ENCODE results near the gene MEF2D. TPM values are rescaled to one million over a fixed set of nuclear protein-coding genes. Genes with fewer than 3 reads are reported as not detected.

Gene MEF2D
- total RNA-seq, 5 donors from 2014 or later (not counting 1 experiment from before 2014, with no cell fraction given) = 60.7 to 133 (median 79.3) TPM

DNA sequence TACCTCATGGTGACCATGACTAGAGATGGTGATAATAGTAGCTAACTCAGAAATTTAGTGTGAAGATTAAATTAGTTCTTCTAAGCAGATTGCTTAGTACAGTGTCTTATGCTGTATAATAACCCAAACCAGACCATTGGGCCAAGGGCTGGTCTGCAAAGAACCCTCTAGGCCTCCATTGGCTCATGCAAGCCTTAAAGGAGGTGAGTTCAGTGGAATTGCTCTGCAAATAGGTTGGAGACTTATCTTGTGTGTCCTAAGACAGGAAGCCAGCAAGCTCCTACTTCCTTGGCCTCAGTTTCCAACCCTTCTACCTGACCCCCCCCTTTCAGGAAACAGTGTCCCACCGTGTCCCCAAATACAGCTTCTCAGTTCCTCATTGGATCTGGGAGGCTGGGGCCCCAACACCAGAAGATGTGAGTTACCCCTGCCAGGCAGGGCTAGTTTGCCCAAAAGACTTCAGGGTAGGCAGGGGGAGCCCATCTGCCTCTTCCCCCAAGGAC is 1.9 kb upstream of the MEF2D start:
- DNase-seq (no peak), ATAC-seq (replicated peaks in 1 of 4) (no peak)
- no peaks in the 10 kb centered on the region for H3K36me3 ChIP-seq (ENCODE audit: control insufficient read depth in 2 of 2, extremely low read depth in 1 of 2, insufficient read depth in 1 of 2, low read length in 1 of 2)
- Mint-ChIP-seq H3K4me1 (peaks cover 58 to 73% (median 70%) of the 10 kb centered on the region in 3 donors), H3K27ac (peak overlapping the region; percentile 97 to 99), H3K4me3 (peak overlapping the region; percentile 82 to 90 (median 83)), H3K9me3 (no peaks in the 10 kb centered on the region), H3K36me3 (no peaks in the 10 kb centered on the region), H3K27me3 (no peaks in the 10 kb centered on the region)
- ChIA-PET POLR2A (no interaction called here), CTCF (interaction anchor here (0.6 to 5.4 kb wide), 6 partner anchors 13 to 282 kb away, joined by 3 to 51 read pairs (median 20); no protein-coding TSS in a partner anchor)
- no peak overlapping the region for H3K4me3 ChIP-seq (ENCODE audit: control insufficient read depth in 1 of 2, extremely low read depth in 1 of 2, low read length in 1 of 2)
- H3K9me3 ChIP-seq = no peaks in the 10 kb centered on the region
- H3K27me3 ChIP-seq (replicated peaks in 1 of 2; ENCODE audit: control insufficient read depth in 2 of 2, extremely low read depth in 1 of 2, insufficient read depth in 2 of 2, low read length in 1 of 2) = no peaks in the 10 kb centered on the region
- 0% methylated on average over 1 of the region's 1 CpG for WGBS (ENCODE audit: insufficient coverage)
- H3K27ac ChIP-seq (ENCODE audit: low read length) = peak overlapping the region; percentile 97
- peaks cover 52 to 77% of the 10 kb centered on the region in 2 experiments for H3K4me1 ChIP-seq (ENCODE audit: control insufficient read depth in 1 of 2, extremely low read depth in 1 of 2, insufficient read depth in 2 of 2, low read length in 2 of 2)

DNA sequence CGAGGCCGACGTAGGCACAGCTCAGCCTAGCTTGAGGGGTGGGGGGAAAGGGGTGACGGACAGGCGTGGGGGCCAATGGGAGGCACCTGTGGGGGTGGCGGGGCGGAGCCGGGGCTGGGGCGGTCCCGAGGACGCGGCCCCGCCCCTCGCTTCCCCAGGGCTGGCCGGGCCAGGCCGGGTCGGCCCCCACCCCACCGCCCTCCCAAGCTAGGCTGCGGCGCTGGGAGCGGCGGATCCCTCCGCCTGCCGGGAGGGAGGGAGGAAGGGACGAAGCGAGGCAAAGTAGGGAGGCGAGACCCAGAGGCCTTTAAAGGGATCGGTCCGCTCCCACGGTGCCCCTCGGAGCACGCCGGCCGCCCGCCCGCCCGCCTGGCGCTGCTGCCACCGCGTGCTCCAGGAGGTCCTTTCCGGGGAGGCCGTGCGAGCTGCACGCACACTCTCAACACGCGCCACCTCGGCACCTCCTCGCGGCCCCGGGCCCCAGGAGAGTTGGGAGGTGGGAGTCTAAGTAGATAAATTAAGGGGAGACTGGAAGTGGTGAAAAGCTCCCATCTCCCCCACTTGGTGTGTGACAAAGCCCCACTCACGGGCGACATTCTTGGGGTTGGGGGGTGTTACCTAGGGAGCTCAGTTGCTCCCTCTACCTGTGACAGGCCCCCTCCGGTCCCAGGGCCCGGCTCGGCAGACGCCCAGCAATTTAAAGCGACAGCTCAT is 375 bp upstream of the MEF2D start:
- Histone ChIP-seq H3K4me3 (ENCODE audit: control insufficient read depth in 1 of 2, extremely low read depth in 1 of 2, low read length in 1 of 2) (peak overlapping the region; percentile 87 to 91), H3K9me3 (no peaks in the 10 kb centered on the region), H3K27me3 (replicated peaks in 1 of 2; ENCODE audit: control insufficient read depth in 2 of 2, extremely low read depth in 1 of 2, insufficient read depth in 2 of 2, low read length in 1 of 2) (no peaks in the 10 kb centered on the region), H3K36me3 (ENCODE audit: control insufficient read depth in 2 of 2, extremely low read depth in 1 of 2, insufficient read depth in 1 of 2, low read length in 1 of 2) (peaks cover 0 to 3% of the 10 kb centered on the region in 2 donors), H3K4me1 (ENCODE audit: control insufficient read depth in 1 of 2, extremely low read depth in 1 of 2, insufficient read depth in 2 of 2, low read length in 2 of 2) (peaks cover 54 to 84% of the 10 kb centered on the region in 2 experiments), H3K27ac (ENCODE audit: low read length) (peak overlapping the region; percentile 97)
- POLR2A ChIA-PET = interaction anchor here (0.6 to 1.9 kb wide), 12 partner anchors 11 to 684 kb away, joined by 3 to 14 read pairs (median 4); partner anchors contain the start of gene GPATCH4 (in 1 of the 2)
- ATAC-seq (replicated peaks in 1 of 4) = peak; percentile 71 to 80 (median 74)
- Mint-ChIP-seq H3K27ac (peak overlapping the region; percentile 97 to 99), H3K4me3 (peak overlapping the region; percentile 82 to 92 (median 90)), H3K9me3 (no peaks in the 10 kb centered on the region), H3K4me1 (peaks cover 67 to 79% (median 76%) of the 10 kb centered on the region in 3 donors), H3K36me3 (no peaks in the 10 kb centered on the region), H3K27me3 (no peaks in the 10 kb centered on the region)
- WGBS (ENCODE audit: insufficient coverage) = 0% methylated on average over 28 of the region's 57 CpGs
- DNase-seq = peak; percentile 85 to 96 (median 91)
- CTCF ChIA-PET = interaction anchor here (0.5 to 5.4 kb wide), 27 partner anchors 8 to 228 kb away, joined by 3 to 51 read pairs (median 5); partner anchors contain the start of genes GPATCH4 (in 1 of the 2), ISG20L2 (in 1 of the 2), METTL25B (in 1 of the 2) and TTC24 (in 1 of the 2)

DNA sequence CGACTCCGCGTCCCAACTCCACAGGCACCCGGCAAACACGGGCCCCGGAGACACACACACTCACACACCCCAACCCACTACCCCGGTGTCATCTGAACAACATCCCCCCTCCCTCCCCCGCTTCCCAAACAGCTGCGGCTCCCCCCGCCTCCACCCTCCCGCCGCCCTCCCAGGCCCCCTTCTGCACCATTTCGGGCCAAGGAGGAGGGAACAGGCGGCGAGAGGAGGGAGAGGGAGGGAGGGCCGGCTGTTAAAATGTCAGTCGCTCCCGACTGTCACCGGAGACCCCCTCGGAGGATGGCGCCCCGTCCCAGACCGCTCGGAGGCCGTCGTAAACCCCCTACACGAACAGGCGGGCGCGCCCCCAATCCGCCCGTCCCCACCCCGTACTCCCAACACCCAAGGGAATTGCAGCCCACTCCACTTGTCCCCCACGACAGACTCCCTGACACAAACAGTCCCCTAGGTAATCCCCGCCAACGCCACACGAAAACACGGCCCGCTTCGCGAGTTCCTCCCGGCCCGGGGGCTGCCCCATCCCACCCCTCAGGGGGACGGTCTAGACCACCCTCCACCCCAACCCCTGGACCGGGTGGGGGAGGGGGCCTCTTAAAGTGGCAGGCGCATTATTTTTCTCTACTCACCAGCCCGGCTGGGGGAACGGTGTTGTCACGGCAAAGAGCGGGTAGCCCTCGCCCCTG is 583 bp downstream of the MEF2D start:
- peak in 21 of 35 experiments; percentile 26 to 57 (median 35) for DNase-seq
- Histone ChIP-seq H3K4me3 (ENCODE audit: control insufficient read depth in 1 of 2, extremely low read depth in 1 of 2, low read length in 1 of 2) (peak overlapping the region; percentile 87 to 93), H3K36me3 (ENCODE audit: control insufficient read depth in 2 of 2, extremely low read depth in 1 of 2, insufficient read depth in 1 of 2, low read length in 1 of 2) (peaks cover 3 to 4% of the 10 kb centered on the region in 2 donors), H3K9me3 (no peaks in the 10 kb centered on the region), H3K27ac (ENCODE audit: low read length) (peak overlapping the region; percentile 84), H3K27me3 (replicated peaks in 1 of 2; ENCODE audit: control insufficient read depth in 2 of 2, extremely low read depth in 1 of 2, insufficient read depth in 2 of 2, low read length in 1 of 2) (no peaks in the 10 kb centered on the region), H3K4me1 (ENCODE audit: control insufficient read depth in 1 of 2, extremely low read depth in 1 of 2, insufficient read depth in 2 of 2, low read length in 2 of 2) (peaks cover 52 to 85% of the 10 kb centered on the region in 2 experiments)
- ATAC-seq (replicated peaks in 1 of 4) = no peak
- Mint-ChIP-seq H3K27ac (peak overlapping the region; percentile 80 to 85), H3K36me3 (peaks cover 7% of the 10 kb centered on the region), H3K4me3 (peak overlapping the region; percentile 82 to 92 (median 90)), H3K4me1 (peaks cover 67 to 79% (median 76%) of the 10 kb centered on the region in 3 donors), H3K9me3 (no peaks in the 10 kb centered on the region), H3K27me3 (no peaks in the 10 kb centered on the region)
- POLR2A ChIA-PET = interaction anchor here (0.6 to 1.9 kb wide), 6 partner anchors 10 to 316 kb away, joined by 3 to 15 read pairs (median 9); no protein-coding TSS in a partner anchor
- CTCF ChIA-PET = interaction anchor here (0.5 to 5.4 kb wide), 18 partner anchors 7 to 229 kb away, joined by 3 to 51 read pairs (median 6); partner anchors contain the start of genes ISG20L2 (in 1 of the 2), METTL25B (in 1 of the 2) and TTC24 (in 1 of the 2)
- WGBS (ENCODE audit: insufficient coverage) = 0% methylated on average over 27 of the region's 51 CpGs

DNA sequence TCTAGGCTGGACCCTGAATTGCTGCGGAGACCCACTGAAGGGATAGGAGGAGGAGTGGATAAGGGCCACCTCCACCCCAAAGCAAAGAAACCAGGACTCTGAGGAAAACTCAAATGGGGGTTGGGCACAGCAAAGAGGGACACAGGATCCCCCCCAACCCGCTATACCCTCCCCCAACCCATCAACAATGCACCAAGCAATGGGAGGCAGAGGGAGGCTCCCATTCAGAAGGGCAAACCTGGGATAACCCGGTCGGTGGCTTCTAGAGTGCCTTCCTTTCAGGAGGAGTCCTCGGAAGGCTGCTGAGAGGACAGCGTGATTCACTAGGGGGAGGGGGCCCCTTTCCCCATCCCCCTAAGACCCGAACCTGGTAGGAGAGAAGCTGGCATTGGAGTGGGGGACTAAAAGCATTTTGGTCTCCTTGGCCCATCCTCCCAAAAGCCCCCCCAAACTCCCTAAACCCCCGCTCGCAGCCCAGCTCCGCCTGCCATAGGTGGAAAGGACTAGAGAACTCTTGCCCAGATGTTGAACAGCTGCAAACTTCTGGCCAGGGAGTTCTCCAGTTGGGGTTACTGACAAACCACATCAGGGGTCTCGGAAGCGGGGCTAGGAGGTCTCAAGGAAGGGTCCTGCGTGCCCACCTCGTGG is 1.3 kb downstream of the MEF2D start:
- ChIA-PET CTCF (interaction anchor here (0.7 to 1.2 kb wide), 3 partner anchors 9 to 82 kb away, joined by 3 to 9 read pairs (median 5); no protein-coding TSS in a partner anchor), POLR2A (interaction anchor here in 1 of 2 donors (0.6 to 1.0 kb wide), 3 partner anchors 26 to 42 kb away, joined by 3 to 15 read pairs (median 4); no protein-coding TSS in a partner anchor)
- no peaks in the 10 kb centered on the region for H3K27me3 ChIP-seq (replicated peaks in 1 of 2; ENCODE audit: control insufficient read depth in 2 of 2, extremely low read depth in 1 of 2, insufficient read depth in 2 of 2, low read length in 1 of 2)
- Mint-ChIP-seq H3K27ac (peak overlapping the region; percentile 70 to 85), H3K4me3 (peak overlapping the region; percentile 82 to 92 (median 90)), H3K27me3 (no peaks in the 10 kb centered on the region), H3K4me1 (peaks cover 69 to 79% (median 78%) of the 10 kb centered on the region in 3 donors), H3K9me3 (no peaks in the 10 kb centered on the region), H3K36me3 (peaks cover 9% of the 10 kb centered on the region)
- DNase-seq = no peak
- WGBS (ENCODE audit: insufficient coverage) = 0% methylated on average over 4 of the region's 14 CpGs
- peaks cover 3 to 11% of the 10 kb centered on the region in 2 donors for H3K36me3 ChIP-seq (ENCODE audit: control insufficient read depth in 2 of 2, extremely low read depth in 1 of 2, insufficient read depth in 1 of 2, low read length in 1 of 2)
- no peak for ATAC-seq (replicated peaks in 1 of 4)
- peak overlapping the region; percentile 87 to 93 for H3K4me3 ChIP-seq (ENCODE audit: control insufficient read depth in 1 of 2, extremely low read depth in 1 of 2, low read length in 1 of 2)
- H3K9me3 ChIP-seq = no peaks in the 10 kb centered on the region
- H3K4me1 ChIP-seq (ENCODE audit: control insufficient read depth in 1 of 2, extremely low read depth in 1 of 2, insufficient read depth in 2 of 2, low read length in 2 of 2) = peaks cover 57 to 86% of the 10 kb centered on the region in 2 experiments
- H3K27ac ChIP-seq (ENCODE audit: low read length) = no peak overlapping the region

DNA sequence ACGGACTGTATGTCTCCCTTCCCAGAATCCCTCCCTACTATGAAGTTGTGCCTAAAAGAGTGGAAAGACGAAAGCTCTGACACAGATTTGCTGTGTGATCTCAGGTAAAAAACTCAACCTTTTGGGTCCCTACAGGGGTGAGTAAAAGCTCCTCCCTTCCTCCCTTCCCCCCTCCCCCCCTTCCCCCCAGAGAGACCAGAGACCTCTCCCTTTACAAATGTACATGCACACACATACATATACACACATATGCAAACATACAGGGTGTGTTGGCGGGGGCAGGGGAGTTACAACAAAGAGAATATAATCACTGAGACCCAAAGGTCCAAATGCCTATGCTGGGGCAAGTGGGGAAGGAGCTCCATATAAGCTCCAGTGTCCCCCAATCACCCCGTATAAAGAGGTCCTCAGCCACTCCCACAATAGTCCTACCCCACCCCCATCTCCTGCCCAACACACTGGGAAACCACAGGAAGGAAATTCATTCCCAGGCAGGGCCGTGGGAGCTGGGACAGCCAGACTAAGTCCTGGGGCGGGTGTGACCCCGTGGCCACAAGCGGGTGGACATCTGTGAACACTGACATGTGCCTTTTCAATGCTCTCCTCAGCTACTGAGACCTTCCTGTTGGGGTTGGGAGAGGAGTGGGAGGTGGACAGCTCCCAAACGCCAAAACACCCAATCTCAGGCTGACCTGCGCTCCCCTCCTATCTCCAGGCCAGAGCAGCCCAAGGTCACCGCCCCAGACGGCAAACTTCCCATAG is 2.0 kb downstream of the MEF2D start:
- Mint-ChIP-seq H3K9me3 (no peaks in the 10 kb centered on the region), H3K36me3 (peaks cover 9% of the 10 kb centered on the region), H3K27ac (peak overlapping the region; percentile 74 to 85), H3K4me3 (peak overlapping the region; percentile 82 to 92 (median 90)), H3K27me3 (no peaks in the 10 kb centered on the region), H3K4me1 (peaks cover 69 to 79% (median 78%) of the 10 kb centered on the region in 3 donors)
- WGBS (ENCODE audit: insufficient coverage) = 7% methylated on average over 4 of the region's 12 CpGs
- Histone ChIP-seq H3K36me3 (ENCODE audit: control insufficient read depth in 2 of 2, extremely low read depth in 1 of 2, insufficient read depth in 1 of 2, low read length in 1 of 2) (peaks cover 3 to 14% of the 10 kb centered on the region in 2 donors), H3K9me3 (no peaks in the 10 kb centered on the region), H3K4me1 (ENCODE audit: control insufficient read depth in 1 of 2, extremely low read depth in 1 of 2, insufficient read depth in 2 of 2, low read length in 2 of 2) (peaks cover 55 to 86% of the 10 kb centered on the region in 2 experiments), H3K27me3 (replicated peaks in 1 of 2; ENCODE audit: control insufficient read depth in 2 of 2, extremely low read depth in 1 of 2, insufficient read depth in 2 of 2, low read length in 1 of 2) (no peaks in the 10 kb centered on the region), H3K27ac (ENCODE audit: low read length) (peak overlapping the region; percentile 27), H3K4me3 (ENCODE audit: control insufficient read depth in 1 of 2, extremely low read depth in 1 of 2, low read length in 1 of 2) (peak overlapping the region; percentile 87 to 93)
- ChIA-PET POLR2A (interaction anchor here (0.5 to 1.0 kb wide), 5 partner anchors 13 to 220 kb away, joined by 3 to 7 read pairs (median 4); no protein-coding TSS in a partner anchor), CTCF (interaction anchor here (0.5 to 1.3 kb wide), 4 partner anchors 14 to 83 kb away, joined by 3 to 8 read pairs (median 4); no protein-coding TSS in a partner anchor)
- DNase-seq (no peak), ATAC-seq (replicated peaks in 1 of 4) (no peak)

Data from T-cell (primary cell).